RPMI7951 (cell line): ENCODE measurements around the gene NCAM1. TPM values are rescaled to one million over a fixed set of nuclear protein-coding genes. Genes with fewer than 3 reads are reported as not detected.

Experiments used
- DNase-seq: peaks from one replicate; pipeline ENCODE4 v3.0.0-alpha.2; 2012; ENCODE audit warnings: low read depth
- total RNA-seq: library from RNA; depleted of rRNA; stranded (reverse); fragments of >200 nt; shearing (Covaris generic); gene quantifications from 2 replicates; pipeline ENCODE4 v1.2.3, GENCODE V29; 2014

NCAM1 gene
- total RNA-seq, 1 experiment from 2014 or later, result 75.7 TPM

GRCh38 chr11:113131036-113131775, 170.0 kb downstream of the NCAM1 start:
- DNase-seq, result peak; percentile 37

GRCh38 chr11:113133071-113133470, 171.9 kb downstream of the NCAM1 start:
- DNase-seq, result no peak

GRCh38 chr11:113134626-113135025, 173.4 kb downstream of the NCAM1 start:
- DNase-seq, result peak; percentile 42

- DNase-seq, result no peak
These were observed 176.7 kb downstream of the NCAM1 start for GRCh38 chr11:113137713-113138529.

GRCh38 chr11:113138731-113139130, 177.5 kb downstream of the NCAM1 start:
- peak; percentile 30 for DNase-seq

GRCh38 chr11:113141010-113141409, 179.8 kb downstream of the NCAM1 start:
- no peak for DNase-seq

- DNase-seq, result no peak
These were observed 181.3 kb downstream of the NCAM1 start for GRCh38 chr11:113142508-113142907.

- DNase-seq, result peak; percentile 55
These were observed 186.0 kb downstream of the NCAM1 start for GRCh38 chr11:113147249-113147648.

GRCh38 chr11:113148076-113148475, 186.9 kb downstream of the NCAM1 start:
- no peak for DNase-seq

- DNase-seq, result no peak
These were observed 187.4 kb downstream of the NCAM1 start for GRCh38 chr11:113148652-113149051.

- peak; percentile 45 for DNase-seq
These were observed 190.3 kb downstream of the NCAM1 start for GRCh38 chr11:113151521-113151920.

- DNase-seq, result no peak
These were observed 191.3 kb downstream of the NCAM1 start for GRCh38 chr11:113152500-113152899.

- DNase-seq, result no peak
These were observed 192.6 kb downstream of the NCAM1 start for GRCh38 chr11:113153847-113154246.

- no peak for DNase-seq
These were observed 199.0 kb downstream of the NCAM1 start for GRCh38 chr11:113159988-113160807.

GRCh38 chr11:113160808-113161124, 199.5 kb downstream of the NCAM1 start:
- DNase-seq, result no peak

GRCh38 chr11:113161711-113162591, 200.7 kb downstream of the NCAM1 start:
- no peak for DNase-seq

GRCh38 chr11:113162592-113162962, 201.4 kb downstream of the NCAM1 start:
- peak; percentile 68 for DNase-seq

- peak; percentile 90 for DNase-seq
These were observed 202.2 kb downstream of the NCAM1 start for GRCh38 chr11:113163291-113164030.

- DNase-seq, result no peak
These were observed 205.1 kb downstream of the NCAM1 start for GRCh38 chr11:113166280-113166679.

- DNase-seq, result no peak
These were observed 206.4 kb downstream of the NCAM1 start for GRCh38 chr11:113167599-113167998.
